Activated CD8-positive, alpha-beta memory T cell treated with anti-CD3 and anti-CD28 coated beads, Interleukin-2, amount 10 ng/mL, durations not matched to agents 7 days and 5 days (primary cell): Measurements from ENCODE around the gene CLEC2D. TPM values are rescaled to one million over a fixed set of nuclear protein-coding genes. Genes with fewer than 3 reads are reported as not detected.
"Not testable (repeated sequence)": the region's sequence is repeated elsewhere in the genome, so short reads cannot be mapped to it uniquely, and the experiment has no call there.

Experiments used
- ATAC-seq: fragments of 150-1000 bp; cut with Tn5 transposase; one replicate; pipeline ENCODE4 v1.10.0; 2021; ENCODE audit warnings: moderate library complexity
- CTCF ChIA-PET: fragments of 350-600 bp; sonication (Branson Sonifier 250); formaldehyde crosslinking; loops from one replicate; lab custom pipeline; 2021; ENCODE audit warnings: antibody characterized with exemption; lab: Charles Lee
- DNase-seq: peaks from one replicate; pipeline ENCODE4 v3.0.0-alpha.2; 2020
- H3K27ac Mint-ChIP-seq: one replicate; pipeline ENCODE4 v1.8.0; 2021; ENCODE audit warnings: mild to moderate bottlenecking, mixed read lengths
- H3K27me3 Mint-ChIP-seq: one replicate; pipeline ENCODE4 v1.8.0; 2021; ENCODE audit warnings: mixed read lengths
- H3K36me3 Mint-ChIP-seq: one replicate; pipeline ENCODE4 v1.8.0; 2021; ENCODE audit warnings: mild to moderate bottlenecking, mixed read lengths
- H3K4me1 Mint-ChIP-seq: one replicate; pipeline ENCODE4 v1.8.0; 2021; ENCODE audit warnings: mixed read lengths
- H3K4me3 Mint-ChIP-seq: one replicate; pipeline ENCODE4 v1.8.0; 2021; ENCODE audit warnings: mild to moderate bottlenecking, moderate library complexity, mixed read lengths
- H3K9me3 Mint-ChIP-seq: one replicate; pipeline ENCODE4 v1.8.0; 2022; ENCODE audit warnings: low read depth, mixed read lengths
- total RNA-seq, 2 experiments: library from RNA; stranded (reverse); gene quantifications; one replicate each; pipeline ENCODE4 v1.2.3, GENCODE V29; 2021

CLEC2D gene
- total RNA-seq, 2 experiments from 2014 or later = 355 to 385 TPM

- CTCF ChIA-PET = interaction anchor here (0.9 kb wide), 1 partner anchor 8 kb away, joined by 3 read pairs; no protein-coding TSS in a partner anchor
- not testable (repeated sequence) for H3K27ac Mint-ChIP-seq, H3K27me3 Mint-ChIP-seq, H3K9me3 Mint-ChIP-seq, H3K4me3 Mint-ChIP-seq, ATAC-seq, DNase-seq
- Mint-ChIP-seq H3K36me3 (peaks cover 81% of the 10 kb centered on the region), H3K4me1 (peaks cover 70% of the 10 kb centered on the region)
Observed at GRCh38 chr12:9695150-9695549, 25.6 kb downstream of the CLEC2D start.

- H3K4me1 Mint-ChIP-seq = peaks cover 74% of the 10 kb centered on the region
- H3K4me3 Mint-ChIP-seq, H3K9me3 Mint-ChIP-seq, H3K27me3 Mint-ChIP-seq, DNase-seq, ATAC-seq: not testable (repeated sequence)
- peaks cover 77% of the 10 kb centered on the region for H3K36me3 Mint-ChIP-seq
- CTCF ChIA-PET = interaction anchor here (0.9 kb wide), 1 partner anchor 9 kb away, joined by 3 read pairs; no protein-coding TSS in a partner anchor
- peak overlapping the region; percentile 61 for H3K27ac Mint-ChIP-seq
Observed at GRCh38 chr12:9695661-9696060, 26.1 kb downstream of the CLEC2D start.

GRCh38 chr12:9697619-9698018, 28.1 kb downstream of the CLEC2D start:
- Mint-ChIP-seq H3K9me3 (peaks cover 9% of the 10 kb centered on the region), H3K27me3 (no peaks in the 10 kb centered on the region), H3K4me1 (peaks cover 82% of the 10 kb centered on the region), H3K4me3 (no peak overlapping the region), H3K36me3 (peaks cover 59% of the 10 kb centered on the region), H3K27ac (peak overlapping the region; percentile 50)
- ATAC-seq = no peak
- no peak for DNase-seq
- CTCF ChIA-PET = interaction anchor here (0.9 to 1.4 kb wide), 4 partner anchors 10 to 14 kb away, joined by 3 to 7 read pairs (median 4); no protein-coding TSS in a partner anchor

- Mint-ChIP-seq H3K36me3 (peaks cover 48% of the 10 kb centered on the region), H3K4me1 (peaks cover 83% of the 10 kb centered on the region), H3K9me3 (peaks cover 9% of the 10 kb centered on the region), H3K27ac (peak overlapping the region; percentile 63), H3K27me3 (no peaks in the 10 kb centered on the region), H3K4me3 (no peak overlapping the region)
- no peak for DNase-seq
- ATAC-seq = no peak
- CTCF ChIA-PET = interaction anchor here (1.0 to 2.4 kb wide), 4 partner anchors 10 to 17 kb away, joined by 3 to 12 read pairs (median 6); no protein-coding TSS in a partner anchor
Observed at GRCh38 chr12:9698681-9699080, 29.2 kb downstream of the CLEC2D start.

- no peak for DNase-seq
- Mint-ChIP-seq H3K9me3 (peaks cover 9% of the 10 kb centered on the region), H3K27ac (peak overlapping the region; percentile 74)
Observed at GRCh38 chr12:9699269-9699897, 29.9 kb downstream of the CLEC2D start.

GRCh38 chr12:9699898-9700605, 30.5 kb downstream of the CLEC2D start:
- Mint-ChIP-seq H3K9me3 (peaks cover 9% of the 10 kb centered on the region), H3K36me3 (peaks cover 45% of the 10 kb centered on the region), H3K27me3 (no peaks in the 10 kb centered on the region), H3K4me1 (peaks cover 74% of the 10 kb centered on the region), H3K4me3 (no peak overlapping the region), H3K27ac (peak overlapping the region; percentile 96)
- CTCF ChIA-PET = interaction anchor here (0.7 to 2.4 kb wide), 6 partner anchors 9 to 66 kb away, joined by 3 to 12 read pairs (median 4); no protein-coding TSS in a partner anchor
- ATAC-seq (no peak), DNase-seq (no peak)

More at GRCh38 chr12:9699269-9699897, 29.9 kb downstream of the CLEC2D start:
- peaks cover 45% of the 10 kb centered on the region for H3K36me3 Mint-ChIP-seq
- CTCF ChIA-PET = interaction anchor here (0.7 to 2.4 kb wide), 5 partner anchors 9 to 65 kb away, joined by 3 to 12 read pairs (median 3); no protein-coding TSS in a partner anchor
- no peaks in the 10 kb centered on the region for H3K27me3 Mint-ChIP-seq
- no peak overlapping the region for H3K4me3 Mint-ChIP-seq
- H3K4me1 Mint-ChIP-seq = peaks cover 79% of the 10 kb centered on the region
- peak; percentile 6 for ATAC-seq

GRCh38 chr12:9700606-9700956, 31.1 kb downstream of the CLEC2D start:
- no peak for ATAC-seq
- peaks cover 70% of the 10 kb centered on the region for H3K4me1 Mint-ChIP-seq
- peak overlapping the region; percentile 96 for H3K27ac Mint-ChIP-seq
- H3K4me3 Mint-ChIP-seq = no peak overlapping the region
- DNase-seq = no peak
- H3K9me3 Mint-ChIP-seq = peaks cover 13% of the 10 kb centered on the region
- CTCF ChIA-PET = interaction anchor here (2.4 kb wide), 2 partner anchors 14 to 15 kb away, joined by 5 to 8 read pairs; no protein-coding TSS in a partner anchor
- no peaks in the 10 kb centered on the region for H3K27me3 Mint-ChIP-seq
- H3K36me3 Mint-ChIP-seq = peaks cover 45% of the 10 kb centered on the region

- Mint-ChIP-seq H3K4me1 (peaks cover 71% of the 10 kb centered on the region), H3K27me3 (no peaks in the 10 kb centered on the region), H3K4me3 (peak overlapping the region; percentile 66), H3K36me3 (peaks cover 43% of the 10 kb centered on the region), H3K27ac (peak overlapping the region; percentile 96), H3K9me3 (peaks cover 15% of the 10 kb centered on the region)
- CTCF ChIA-PET = interaction anchor here (0.7 to 2.4 kb wide), 6 partner anchors 16 to 66 kb away, joined by 3 to 5 read pairs (median 3); no protein-coding TSS in a partner anchor
- ATAC-seq (peak; percentile 58), DNase-seq (peak; percentile 60)
Observed at GRCh38 chr12:9701380-9702154, 32.1 kb downstream of the CLEC2D start.

- peak; percentile 71 for ATAC-seq
Observed at GRCh38 chr12:9702255-9702654, 32.7 kb downstream of the CLEC2D start.

GRCh38 chr12:9704561-9704960, 35.0 kb downstream of the CLEC2D start:
- H3K9me3 Mint-ChIP-seq = peaks cover 11% of the 10 kb centered on the region
- peaks cover 36% of the 10 kb centered on the region for H3K36me3 Mint-ChIP-seq
- H3K27me3 Mint-ChIP-seq, ATAC-seq, H3K27ac Mint-ChIP-seq, CTCF ChIA-PET, H3K4me3 Mint-ChIP-seq, DNase-seq: not testable (repeated sequence)
- peaks cover 74% of the 10 kb centered on the region for H3K4me1 Mint-ChIP-seq

More at GRCh38 chr12:9702255-9702654, 32.7 kb downstream of the CLEC2D start:
- peak overlapping the region; percentile 66 for H3K4me3 Mint-ChIP-seq
- no peaks in the 10 kb centered on the region for H3K27me3 Mint-ChIP-seq
- CTCF ChIA-PET = interaction anchor here (0.7 to 2.4 kb wide), 5 partner anchors 17 to 67 kb away, joined by 3 to 5 read pairs (median 3); no protein-coding TSS in a partner anchor
- H3K9me3 Mint-ChIP-seq = peaks cover 11% of the 10 kb centered on the region
- peaks cover 71% of the 10 kb centered on the region for H3K4me1 Mint-ChIP-seq
- DNase-seq = peak; percentile 88
- peaks cover 41% of the 10 kb centered on the region for H3K36me3 Mint-ChIP-seq
- peak overlapping the region; percentile 96 for H3K27ac Mint-ChIP-seq

- Mint-ChIP-seq H3K4me1 (peaks cover 66% of the 10 kb centered on the region), H3K27me3 (no peaks in the 10 kb centered on the region), H3K36me3 (peaks cover 36% of the 10 kb centered on the region), H3K4me3 (no peak overlapping the region), H3K27ac (peak overlapping the region; percentile 40), H3K9me3 (peaks cover 11% of the 10 kb centered on the region)
- DNase-seq (no peak), ATAC-seq (no peak)
- CTCF ChIA-PET = interaction anchor here (1.0 to 8.0 kb wide), 8 partner anchors 9 to 237 kb away, joined by 3 to 93 read pairs (median 10); no protein-coding TSS in a partner anchor
Observed at GRCh38 chr12:9706086-9706685, 36.7 kb downstream of the CLEC2D start.

GRCh38 chr12:9707356-9707755, 37.8 kb downstream of the CLEC2D start:
- Mint-ChIP-seq H3K27ac (peak overlapping the region; percentile 89), H3K9me3 (peaks cover 11% of the 10 kb centered on the region), H3K27me3 (no peaks in the 10 kb centered on the region), H3K36me3 (peaks cover 36% of the 10 kb centered on the region), H3K4me3 (peak overlapping the region; percentile 37), H3K4me1 (peaks cover 54% of the 10 kb centered on the region)
- DNase-seq (no peak), ATAC-seq (peak; percentile 35)
- CTCF ChIA-PET = interaction anchor here (0.8 to 8.0 kb wide), 18 partner anchors 8 to 258 kb away, joined by 3 to 93 read pairs (median 5); partner anchors contain the start of gene CLEC2D
